AG04450 (cell line): Measurements from ENCODE around the gene MBNL1. TPM values are rescaled to one million over a fixed set of nuclear protein-coding genes. Genes with fewer than 3 reads are reported as not detected.

Experiments used
- CTCF ChIA-PET: fragments of 300-600, 350-600 bp; formaldehyde crosslinking; extraction: SDS; loops from one replicate; lab custom pipeline; 2022; ENCODE audit warnings: antibody characterized with exemption, inconsistent platforms; lab: Charles Lee
- POLR2A ChIA-PET: fragments of 350-600 bp; formaldehyde crosslinking; extraction: SDS; loops from one replicate; lab custom pipeline; 2021; ENCODE audit warnings: antibody characterized with exemption, inconsistent platforms; lab: Yijun Ruan, JAX
- DNase-seq: peaks from one replicate; pipeline ENCODE4 v3.0.0-alpha.2; 2011; ENCODE audit warnings: low read depth, low spot score
- H3K27ac ChIP-seq: one replicate; pipeline ENCODE4 v1.5.1; 2012; ENCODE audit warnings: low read depth, low read length, control low read depth
- H3K27me3 ChIP-seq: one replicate; pipeline ENCODE4 v1.6.0; 2012; ENCODE audit warnings: low read length; ENCODE audit not compliant: control insufficient read depth, insufficient read depth
- H3K4me3 ChIP-seq: 2 replicates; pipeline ENCODE4 v1.5.1; 2011; ENCODE audit warnings: mild to moderate bottlenecking, low read depth, low read length, control low read depth
- H3K9me3 ChIP-seq: 2 replicates; pipeline ENCODE4 v1.5.1; 2012; ENCODE audit warnings: low read length; ENCODE audit not compliant: control insufficient read depth, insufficient read depth
- polyA plus RNA-seq: library from polyadenylated mRNA; depleted of rRNA; stranded (reverse); fragments of >200 nt; gene quantifications from 2 replicates; pipeline ENCODE4 v1.2.3, GENCODE V29; 2011
- TF ChIP-seq, protein P1 (sequence below): IDR thresholded peaks from 2 replicates; pipeline ENCODE4 v1.5.1; 2011; ENCODE audit warnings: low read depth, low read length, control low read depth, inconsistent platforms

Gene MBNL1
- polyA plus RNA-seq, 1 experiment: 92.1 TPM

DNA sequence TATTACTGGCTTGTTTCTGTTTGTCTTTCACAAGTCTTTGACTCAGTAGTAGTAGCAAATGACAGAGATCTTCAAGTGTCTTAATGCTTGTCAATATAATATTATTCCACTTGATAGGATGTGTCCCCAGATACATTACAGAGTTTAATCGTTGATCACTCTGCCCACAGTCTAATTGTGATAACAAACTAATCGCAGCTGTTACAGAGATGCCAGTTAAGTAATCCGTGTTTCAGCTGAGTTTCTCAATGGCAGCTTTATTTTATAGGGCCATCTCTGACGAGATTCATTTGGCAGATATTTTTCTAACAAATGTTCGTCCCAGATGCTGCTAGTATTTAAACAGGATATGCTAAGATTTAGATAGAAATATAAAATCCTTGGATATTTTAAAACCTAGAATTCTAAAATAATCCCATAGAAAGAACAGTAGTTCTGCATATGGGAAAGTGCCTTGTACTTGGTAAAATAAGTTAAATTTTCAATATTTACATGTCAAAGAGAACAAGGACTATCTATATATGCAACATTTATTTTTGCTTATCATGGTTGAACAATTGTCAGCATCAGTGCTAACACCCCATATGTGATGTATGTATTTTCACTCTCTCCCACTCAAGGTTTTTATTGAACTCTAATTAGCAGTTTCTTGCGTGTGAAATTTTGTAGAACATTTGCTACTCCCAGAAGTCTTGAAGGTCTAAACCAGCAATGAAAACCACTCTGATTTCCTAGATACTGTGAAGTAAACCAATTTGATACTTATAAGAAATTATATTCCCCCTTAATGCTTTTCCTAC, 185.5 kb downstream of the MBNL1 start:
- DNase-seq: no peak
- TF ChIP-seq, protein P1, sequence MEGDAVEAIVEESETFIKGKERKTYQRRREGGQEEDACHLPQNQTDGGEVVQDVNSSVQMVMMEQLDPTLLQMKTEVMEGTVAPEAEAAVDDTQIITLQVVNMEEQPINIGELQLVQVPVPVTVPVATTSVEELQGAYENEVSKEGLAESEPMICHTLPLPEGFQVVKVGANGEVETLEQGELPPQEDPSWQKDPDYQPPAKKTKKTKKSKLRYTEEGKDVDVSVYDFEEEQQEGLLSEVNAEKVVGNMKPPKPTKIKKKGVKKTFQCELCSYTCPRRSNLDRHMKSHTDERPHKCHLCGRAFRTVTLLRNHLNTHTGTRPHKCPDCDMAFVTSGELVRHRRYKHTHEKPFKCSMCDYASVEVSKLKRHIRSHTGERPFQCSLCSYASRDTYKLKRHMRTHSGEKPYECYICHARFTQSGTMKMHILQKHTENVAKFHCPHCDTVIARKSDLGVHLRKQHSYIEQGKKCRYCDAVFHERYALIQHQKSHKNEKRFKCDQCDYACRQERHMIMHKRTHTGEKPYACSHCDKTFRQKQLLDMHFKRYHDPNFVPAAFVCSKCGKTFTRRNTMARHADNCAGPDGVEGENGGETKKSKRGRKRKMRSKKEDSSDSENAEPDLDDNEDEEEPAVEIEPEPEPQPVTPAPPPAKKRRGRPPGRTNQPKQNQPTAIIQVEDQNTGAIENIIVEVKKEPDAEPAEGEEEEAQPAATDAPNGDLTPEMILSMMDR: no peak
- Histone ChIP-seq H3K9me3 (no peaks in the 10 kb centered on the region), H3K27me3 (no peaks in the 10 kb centered on the region), H3K4me3 (no peak overlapping the region), H3K27ac (no peak overlapping the region)
- ChIA-PET POLR2A (no interaction called here), CTCF (interaction anchor here (1.5 kb wide), 1 partner anchor 10 kb away, joined by 8 read pairs; no protein-coding TSS in a partner anchor)

DNA sequence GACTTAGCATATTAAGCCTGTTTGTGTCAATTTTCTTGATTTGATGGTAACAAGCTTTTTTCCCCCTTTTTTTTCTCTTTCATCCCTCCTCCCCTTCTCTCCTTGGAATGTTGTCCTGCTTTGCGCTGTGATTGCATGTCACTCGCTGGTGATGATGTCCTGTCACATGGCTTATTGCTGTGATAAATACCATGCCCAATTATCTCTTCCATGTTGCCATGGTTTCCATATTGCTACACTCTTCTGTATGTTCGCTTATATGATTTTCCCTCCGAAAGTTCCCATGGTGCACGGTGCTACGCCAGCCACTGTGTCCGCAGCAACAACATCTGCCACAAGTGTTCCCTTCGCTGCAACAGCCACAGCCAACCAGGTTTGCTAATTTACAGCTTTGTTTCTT, 187.3 kb downstream of the MBNL1 start:
- TF ChIP-seq, protein P1: no peak
- H3K27me3 ChIP-seq: no peaks in the 10 kb centered on the region
- DNase-seq: no peak
- ChIA-PET CTCF (interaction anchor here (0.6 kb wide), 1 partner anchor 1228 kb away, joined by 3 read pairs; no protein-coding TSS in a partner anchor), POLR2A (no interaction called here)
- no peak overlapping the region for H3K4me3 ChIP-seq
- no peaks in the 10 kb centered on the region for H3K9me3 ChIP-seq
- H3K27ac ChIP-seq: no peak overlapping the region

DNA sequence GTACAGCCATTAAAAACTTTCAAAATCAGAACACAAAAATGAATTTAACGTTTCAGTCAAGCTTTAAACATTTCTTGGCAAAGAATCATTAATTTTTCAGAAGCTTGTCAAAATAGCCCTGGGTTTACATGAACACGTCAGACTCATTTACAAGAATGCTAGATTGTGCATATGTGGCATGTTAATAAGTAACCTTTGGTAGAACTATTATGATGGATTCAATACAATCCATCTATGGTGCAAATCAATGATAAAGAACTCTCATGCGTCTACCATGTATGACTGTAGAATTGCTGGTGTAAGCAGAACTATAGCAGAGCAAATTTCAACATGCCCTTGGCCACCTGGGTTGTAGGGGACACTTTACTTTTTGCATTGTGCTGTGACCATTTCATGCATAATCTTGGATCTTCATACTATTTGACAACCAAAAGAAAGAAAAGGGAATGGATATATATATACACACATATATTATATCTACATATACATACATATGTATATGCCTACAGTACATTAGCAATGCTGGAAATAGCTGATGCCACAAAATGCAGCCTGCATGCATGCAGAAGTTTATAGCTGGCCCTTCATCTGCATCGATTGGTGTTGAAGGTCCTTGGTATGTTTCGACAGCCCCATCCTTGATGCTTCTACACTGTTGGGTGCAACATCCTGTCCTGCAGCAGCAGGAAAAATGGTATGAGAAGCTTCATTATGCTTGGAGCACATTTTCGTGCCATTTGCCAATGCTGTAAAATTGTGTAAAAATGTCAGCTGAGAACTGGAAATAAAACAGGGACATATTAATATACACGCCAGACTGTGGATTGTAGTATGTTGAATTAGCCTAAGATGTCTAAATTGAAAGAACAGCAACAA, 189.0 kb downstream of the MBNL1 start:
- ChIA-PET CTCF (interaction anchor here (0.9 to 1.1 kb wide), 2 partner anchors 10 to 13 kb away, joined by 3 read pairs; no protein-coding TSS in a partner anchor), POLR2A (no interaction called here)
- Histone ChIP-seq H3K9me3 (no peaks in the 10 kb centered on the region), H3K27ac (no peak overlapping the region), H3K4me3 (no peak overlapping the region), H3K27me3 (no peaks in the 10 kb centered on the region)
- no peak for DNase-seq
- TF ChIP-seq, protein P1: no peak

DNA sequence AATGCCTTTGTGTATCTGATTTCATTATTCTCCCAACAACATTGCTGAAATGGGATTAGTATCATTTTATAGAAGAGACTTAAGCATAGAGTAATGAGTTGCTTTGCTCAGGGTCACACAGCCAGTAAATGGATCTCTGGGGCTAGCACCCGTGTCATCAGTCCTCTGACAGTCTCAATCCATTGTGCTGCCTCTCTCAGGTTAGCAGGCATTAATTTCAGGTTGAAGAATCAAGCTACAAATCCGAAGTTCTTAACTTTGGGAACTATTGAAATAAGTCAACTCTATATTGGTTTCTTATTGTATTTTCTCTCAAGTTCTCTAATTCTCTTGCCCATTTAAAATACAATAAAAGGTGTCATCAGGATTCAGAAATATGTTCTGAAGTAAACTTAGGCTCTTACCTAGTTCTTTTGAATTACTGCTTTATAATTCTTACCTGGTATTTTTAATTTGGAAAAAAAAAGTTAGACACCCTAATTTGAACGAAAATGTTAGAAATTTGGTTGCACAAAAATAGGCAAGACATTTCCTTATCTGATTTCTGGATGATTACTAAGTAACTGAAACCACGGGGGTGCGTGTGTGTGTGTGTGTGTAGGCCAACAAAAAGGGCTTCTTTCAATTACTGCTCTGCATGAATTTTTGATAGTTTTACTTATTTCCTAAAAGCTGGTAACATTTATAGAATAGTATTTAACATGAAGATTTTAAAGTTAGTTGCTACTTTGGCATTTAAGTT, 189.8 kb downstream of the MBNL1 start:
- DNase-seq: no peak
- Histone ChIP-seq H3K4me3 (no peak overlapping the region), H3K27me3 (no peaks in the 10 kb centered on the region), H3K27ac (no peak overlapping the region), H3K9me3 (no peaks in the 10 kb centered on the region)
- TF ChIP-seq, protein P1: no peak
- ChIA-PET CTCF (interaction anchor here (0.6 to 1.1 kb wide), 3 partner anchors 9 to 1131 kb away, joined by 3 to 4 read pairs (median 3); no protein-coding TSS in a partner anchor), POLR2A (no interaction called here)
